NCI-H82 (cell line): ENCODE measurements around the gene FOXJ1.
A peak's percentile ranks its signal among the peaks of the same experiment; 100 is the strongest.

Source experiments
- DNase-seq: peaks from one replicate; lab custom pipeline; 2025; lab: John Stamatoyannopoulos, UW

The FOXJ1 gene

GRCh38 chr17:76160896-76161528 is 20.0 kb upstream of the FOXJ1 start:
- no peak for DNase-seq

DNA sequence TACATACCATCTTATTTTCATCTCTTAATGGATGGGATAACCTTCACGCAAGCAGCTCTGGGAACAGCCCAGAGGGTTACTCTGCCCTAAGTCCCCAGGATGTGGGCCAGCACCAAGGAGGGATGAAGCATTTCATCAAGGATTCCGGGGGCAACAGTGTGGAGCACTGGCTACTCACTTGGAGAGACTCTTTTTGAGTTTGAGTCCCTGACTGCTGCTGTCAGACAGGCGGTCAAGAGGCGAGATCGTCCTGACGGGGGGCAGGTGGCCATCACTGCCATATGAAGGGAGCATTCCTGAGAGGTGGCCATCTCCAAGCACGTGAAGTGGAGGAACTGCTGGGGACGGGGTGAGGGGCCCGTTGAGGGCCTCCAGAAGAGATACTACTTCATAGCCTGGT is 18.1 kb upstream of the FOXJ1 start:
- no peak for DNase-seq

DNA sequence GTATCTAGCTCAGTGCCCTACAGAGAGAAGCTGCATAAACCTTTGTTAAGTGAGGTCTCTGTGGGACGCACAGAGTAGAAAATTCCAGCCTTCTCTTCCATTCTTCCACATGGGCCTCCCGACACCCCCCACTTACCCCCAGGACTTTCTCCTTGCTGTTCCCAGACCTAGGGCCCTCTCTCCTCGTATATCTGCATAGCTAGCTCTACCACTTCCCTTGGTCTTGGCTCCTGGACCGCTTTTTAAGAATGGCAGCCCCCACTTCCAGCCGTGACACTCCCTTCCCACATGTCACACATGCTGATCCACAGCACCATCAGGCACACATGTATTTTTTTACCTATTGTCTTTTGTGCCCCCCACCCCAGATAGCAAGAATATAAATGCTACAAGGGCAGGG is 16.7 kb upstream of the FOXJ1 start:
- no peak for DNase-seq

DNA sequence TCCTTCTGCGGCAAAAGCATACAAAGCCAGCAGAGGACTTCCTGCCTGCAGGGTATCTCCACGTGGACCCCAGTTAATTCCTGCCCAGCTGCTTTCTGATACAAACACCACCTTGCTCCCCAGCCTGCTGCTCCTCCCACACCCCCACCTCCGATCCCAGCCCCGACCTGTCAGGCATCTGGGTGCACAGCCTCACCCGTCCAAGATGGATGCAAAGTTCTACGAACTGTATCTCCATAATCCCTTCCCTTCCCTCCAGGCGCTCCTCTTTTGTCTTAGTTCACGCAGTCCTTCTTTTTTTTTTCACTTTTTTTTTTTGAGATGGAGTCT is 15.6 kb upstream of the FOXJ1 start:
- DNase-seq: peak; percentile 49

DNA sequence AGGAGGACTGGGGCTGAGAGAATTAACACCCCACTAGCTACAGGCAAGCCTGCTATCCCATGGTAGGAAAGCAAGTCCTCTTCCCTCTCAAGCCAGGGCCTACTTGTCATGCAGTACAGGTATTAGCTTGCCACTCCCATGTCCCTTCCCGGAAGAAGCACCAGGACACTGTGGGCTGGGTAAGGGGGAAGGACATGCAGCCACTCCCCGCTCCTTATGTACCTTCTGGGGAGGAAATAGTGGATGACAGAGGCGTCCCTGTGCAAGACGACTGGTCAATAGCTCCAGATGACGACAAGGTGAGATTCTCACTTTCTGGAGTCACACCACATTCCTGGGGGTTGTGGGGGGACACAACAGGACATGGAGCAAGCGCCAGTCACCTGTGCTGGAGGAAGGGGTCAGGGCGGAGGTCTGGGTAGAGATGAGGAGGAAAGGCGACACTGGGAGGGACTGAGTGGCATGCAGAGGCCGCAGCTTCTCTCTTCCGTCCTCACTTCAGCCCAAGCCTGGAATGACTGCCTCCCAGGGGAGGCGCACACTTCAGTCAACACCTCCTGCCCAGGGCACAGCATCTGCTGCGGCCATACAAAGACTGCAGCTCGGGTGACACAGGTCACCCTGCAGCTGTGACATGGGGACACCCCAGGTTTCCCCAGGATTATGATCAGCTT is 15.1 kb upstream of the FOXJ1 start:
- peak; percentile 49 for DNase-seq

DNA sequence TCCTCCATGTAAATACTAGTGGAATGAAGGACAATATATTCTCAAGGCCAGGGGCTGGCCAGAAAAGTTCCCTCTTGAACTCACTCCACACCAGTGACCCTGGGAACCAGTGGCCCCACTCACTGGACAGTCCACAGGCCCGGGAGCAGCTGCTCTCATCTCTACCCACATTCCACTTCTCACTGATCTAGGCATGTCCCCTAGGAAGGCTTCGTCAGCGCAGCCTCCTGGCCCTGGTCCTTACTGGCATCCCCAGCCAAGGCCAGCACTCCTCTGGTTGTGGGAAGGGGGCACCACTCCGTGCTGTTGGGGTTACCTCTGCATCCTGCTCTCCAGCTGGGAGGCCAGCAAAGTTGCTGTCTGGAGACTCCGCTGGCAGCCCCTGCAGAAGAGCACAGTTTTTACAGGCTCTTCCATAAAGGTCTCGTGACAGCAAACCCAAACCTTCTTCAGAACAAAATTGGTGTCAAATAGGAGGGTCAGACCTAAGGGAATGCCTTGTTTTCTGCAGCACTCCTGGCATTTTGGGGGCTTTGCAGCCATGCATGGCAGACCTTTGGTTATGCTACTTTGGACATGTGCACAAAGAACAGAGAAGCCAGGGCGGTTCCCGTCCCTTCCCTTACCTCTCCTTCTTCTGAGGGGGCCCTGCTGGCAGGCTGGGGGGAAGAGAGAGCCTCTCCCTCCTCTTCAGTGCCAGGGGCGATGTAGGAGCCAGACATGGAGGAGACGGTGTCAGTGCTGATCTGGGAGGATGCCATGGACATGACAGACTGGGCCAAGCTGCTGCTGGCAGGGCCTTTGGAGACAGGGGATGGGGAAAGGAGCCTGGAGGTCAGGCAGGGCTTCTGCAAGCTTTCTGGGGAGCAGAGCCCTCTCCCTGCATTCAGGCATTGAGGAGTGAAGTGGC is 14.1 kb upstream of the FOXJ1 start:
- no peak for DNase-seq

- peak; percentile 86 for DNase-seq
Measured at GRCh38 chr17:76154292-76154691, 13.2 kb upstream of the FOXJ1 start.

- DNase-seq: no peak
Measured at GRCh38 chr17:76153640-76154039, 12.6 kb upstream of the FOXJ1 start.

DNA sequence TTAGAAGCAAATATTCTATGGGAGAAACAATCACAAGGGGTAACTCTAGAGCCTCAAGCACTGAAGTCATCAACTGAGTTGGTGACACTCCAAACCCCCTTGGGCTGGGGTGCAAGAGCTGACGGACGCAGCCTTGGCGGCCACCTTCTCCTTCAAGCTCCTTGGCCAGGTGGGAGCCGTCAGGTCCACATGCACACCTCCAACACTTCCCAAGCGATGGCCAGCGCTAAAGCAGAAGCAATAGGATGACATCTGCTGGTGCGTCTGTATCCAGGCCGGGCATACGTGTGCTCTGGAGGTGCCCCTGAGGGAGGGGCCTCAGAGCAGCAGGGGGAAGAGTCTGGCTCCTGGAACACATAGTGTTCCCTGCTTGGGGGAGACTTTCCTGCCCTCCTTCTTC is 12.2 kb upstream of the FOXJ1 start:
- DNase-seq: no peak

DNA sequence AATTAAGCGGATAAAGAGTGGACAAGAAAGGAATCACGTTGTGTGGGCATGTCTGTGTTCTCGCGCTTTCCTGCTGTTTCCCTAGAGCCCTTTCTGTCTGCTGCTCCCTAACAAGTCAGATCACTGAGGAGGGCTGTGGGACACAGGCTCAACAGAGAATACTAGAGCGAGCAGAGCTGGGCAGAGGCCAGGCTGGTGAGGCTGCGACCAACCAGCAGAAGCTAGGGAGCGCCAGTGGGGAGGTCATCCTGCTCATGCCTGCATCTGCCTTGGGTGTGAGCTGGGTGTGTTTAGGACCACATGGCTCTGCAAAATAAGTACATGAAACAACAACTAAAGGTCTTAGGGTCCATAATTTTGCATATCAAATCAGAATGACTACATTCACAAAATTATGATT is 11.5 kb upstream of the FOXJ1 start:
- DNase-seq: no peak

DNA sequence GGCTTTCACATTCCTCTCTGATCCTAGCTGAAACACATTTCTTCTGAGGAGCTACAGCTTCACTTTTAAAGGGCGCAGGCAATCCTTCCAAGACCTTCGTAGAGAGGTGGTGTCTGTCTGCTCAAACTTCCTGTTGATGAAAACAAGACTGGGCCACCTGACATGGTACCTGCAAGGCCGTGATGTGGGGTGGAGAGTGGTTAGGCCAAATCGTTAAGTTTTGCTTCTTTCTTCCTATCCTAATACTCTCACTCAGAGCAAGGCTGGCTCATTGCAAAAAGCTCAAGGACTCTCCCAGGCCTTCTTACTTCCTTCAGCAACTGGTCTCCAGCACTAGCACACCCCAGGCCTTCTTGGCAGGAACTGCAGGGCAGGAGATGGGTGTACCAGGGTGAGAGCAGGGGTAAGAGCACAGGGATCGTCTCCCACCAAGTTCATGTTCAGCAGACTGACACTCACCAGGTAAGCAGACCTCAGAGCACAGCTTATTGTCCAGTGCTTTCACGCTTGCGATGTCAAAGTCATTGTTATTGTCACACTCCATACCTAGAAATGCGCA is 10.9 kb upstream of the FOXJ1 start:
- DNase-seq: no peak

GRCh38 chr17:76150712-76151622 is 9.9 kb upstream of the FOXJ1 start:
- no peak for DNase-seq

DNA sequence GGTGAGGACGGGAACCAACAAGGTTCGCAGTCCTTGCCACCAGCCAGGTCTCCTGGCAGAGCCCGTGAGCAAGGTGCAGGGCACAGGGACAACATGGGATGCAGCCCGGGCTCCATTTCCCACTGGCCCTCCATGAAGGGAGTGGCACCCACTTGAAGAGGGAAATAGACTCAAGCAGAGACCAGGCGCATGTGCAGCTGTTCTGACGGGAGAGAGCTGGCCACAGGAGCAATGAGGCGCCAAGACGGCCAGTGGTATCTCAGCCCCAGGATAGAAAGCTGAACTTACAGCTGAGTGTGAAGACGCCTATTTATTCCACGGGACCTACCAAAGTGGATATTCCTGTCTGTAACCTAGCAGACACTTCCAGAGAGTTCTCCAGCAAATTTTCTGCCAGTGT is 8.2 kb upstream of the FOXJ1 start:
- DNase-seq: no peak

- DNase-seq: no peak
Measured at GRCh38 chr17:76148015-76148326, 6.9 kb upstream of the FOXJ1 start.

- DNase-seq: peak; percentile 53
Measured at GRCh38 chr17:76147211-76148014, 6.4 kb upstream of the FOXJ1 start.

- no peak for DNase-seq
Measured at GRCh38 chr17:76146053-76146851, 5.2 kb upstream of the FOXJ1 start.

- DNase-seq: no peak
Measured at GRCh38 chr17:76145231-76146052, 4.4 kb upstream of the FOXJ1 start.

DNA sequence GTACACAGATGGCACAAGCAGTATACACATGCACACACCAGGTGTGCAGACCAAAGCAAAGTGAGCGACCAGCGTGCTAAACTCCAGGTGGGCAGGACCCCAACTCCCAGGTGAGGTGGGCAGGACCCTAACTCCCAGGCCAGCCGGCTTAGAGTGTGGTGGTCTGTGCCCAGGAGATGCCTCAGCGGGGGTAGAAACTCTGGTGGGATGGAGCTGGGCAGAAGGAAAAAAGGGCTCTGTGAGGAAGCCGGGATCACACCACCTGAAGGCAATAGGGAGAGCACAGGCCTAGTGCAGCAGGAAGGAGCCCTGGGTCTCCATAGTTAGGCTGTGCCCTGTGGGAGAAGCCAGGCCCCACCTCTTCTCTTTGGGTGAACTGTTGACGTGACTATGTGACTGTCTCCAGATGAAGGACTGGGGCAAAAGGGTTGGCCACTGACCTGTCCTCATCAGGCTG is 1.6 kb upstream of the FOXJ1 start:
- DNase-seq: no peak

DNA sequence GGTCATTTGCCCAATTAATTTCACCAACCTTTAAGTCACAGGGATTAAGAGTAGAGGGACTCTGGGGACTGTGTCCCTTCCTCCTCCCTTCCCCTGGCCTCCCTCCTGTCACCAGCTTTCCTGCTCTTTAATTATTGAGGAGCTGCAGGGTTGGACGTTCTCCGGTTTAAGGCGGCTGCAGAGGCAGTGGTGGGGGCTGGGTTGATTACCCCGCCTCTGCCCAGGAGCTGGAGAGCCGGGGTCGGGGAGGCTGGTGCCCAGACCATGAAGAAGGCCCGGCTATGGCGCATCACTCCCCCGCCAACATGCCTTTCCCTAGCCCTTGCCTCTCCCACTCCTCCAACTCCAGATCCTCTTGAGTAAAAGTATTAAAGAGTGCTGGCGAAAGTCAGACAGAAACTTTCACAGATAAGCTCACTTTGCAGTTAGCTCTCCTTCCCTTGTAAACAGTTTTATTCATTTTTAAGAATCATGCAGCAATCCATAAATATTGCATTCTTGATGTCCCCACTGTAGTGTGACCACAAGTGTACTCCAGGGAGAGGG is 1.1 kb upstream of the FOXJ1 start:
- DNase-seq: peak; percentile 85
